Fibroblast of lung (primary cell): ENCODE measurements around the gene BEX1. TPM values are rescaled to one million over a fixed set of nuclear protein-coding genes. Genes with fewer than 3 reads are reported as not detected.

Source experiments
- DNase-seq, 2 donors: peaks; one replicate each; pipeline versions ENCODE4 v3.0.0 to v3.0.0-alpha.2; 2010; ENCODE audit warnings: low read depth in 2 of 2
- H2AFZ ChIP-seq: 2 replicates; pipeline ENCODE4 v1.5.1; 2012; ENCODE audit warnings: low read length, control low read depth, inconsistent platforms
- H3K27ac ChIP-seq: 2 replicates; pipeline ENCODE4 v1.5.1; 2011; ENCODE audit warnings: low read length, control low read depth; ENCODE audit not compliant: insufficient read depth
- H3K27me3 ChIP-seq: 2 replicates; pipeline ENCODE4 v1.5.1; 2011; ENCODE audit warnings: mild to moderate bottlenecking, low read length; ENCODE audit not compliant: control insufficient read depth, insufficient read depth
- H3K36me3 ChIP-seq: 2 replicates; pipeline ENCODE4 v1.5.1; 2011; ENCODE audit warnings: low read length; ENCODE audit not compliant: control insufficient read depth, insufficient read depth
- H3K4me1 ChIP-seq: 2 replicates; pipeline ENCODE4 v1.5.1; 2011; ENCODE audit warnings: low read length; ENCODE audit not compliant: control insufficient read depth, insufficient read depth; ENCODE audit errors: extremely low read depth
- H3K4me2 ChIP-seq: 2 replicates; pipeline ENCODE4 v1.5.1; 2011; ENCODE audit warnings: low read length, control low read depth; ENCODE audit not compliant: insufficient read depth; ENCODE audit errors: extremely low read depth
- H3K4me3 ChIP-seq, 4 experiments: fragments of 200-600 bp in 1 of 4; sonication (generic) in 1 of 4; replicated peaks in 1 of 4; 2 replicates each; pipeline ENCODE4 v1.5.1; 2011 to 2016; ENCODE audit warnings: low read length in 4 of 4, low read depth in 3 of 4, mild to moderate bottlenecking in 3 of 4, control low read depth in 2 of 4, inconsistent platforms in 1 of 4, mixed read lengths in 1 of 4; ENCODE audit not compliant: insufficient read depth in 1 of 4; ENCODE audit errors: control extremely low read depth in 1 of 4
- H3K79me2 ChIP-seq: 2 replicates; pipeline ENCODE4 v1.5.1; 2012; ENCODE audit warnings: mild to moderate bottlenecking, low read length, inconsistent platforms; ENCODE audit not compliant: control insufficient read depth, insufficient read depth
- H3K9ac ChIP-seq: 2 replicates; pipeline ENCODE4 v1.5.1; 2011; ENCODE audit warnings: mild to moderate bottlenecking, low read length, control low read depth; ENCODE audit not compliant: insufficient read depth
- H3K9me3 ChIP-seq: 2 replicates; pipeline ENCODE4 v1.5.1; 2012; ENCODE audit warnings: low read depth, low read length; ENCODE audit not compliant: control insufficient read depth, insufficient read depth
- H4K20me1 ChIP-seq: 2 replicates; pipeline ENCODE4 v1.5.1; 2011; ENCODE audit warnings: low read length; ENCODE audit not compliant: control insufficient read depth, insufficient read depth; ENCODE audit errors: extremely low read depth
- EZH2 ChIP-seq: IDR thresholded peaks from 2 replicates; pipeline ENCODE4 v1.5.1; 2012; ENCODE audit warnings: low read length, control low read depth, mild to moderate bottlenecking; ENCODE audit errors: missing control alignments
- polyA plus RNA-seq, 2 donors: library from polyadenylated mRNA; depleted of rRNA in 1 of 2; stranded (reverse) in 1 of 2; unstranded in 1 of 2; fragments of >200 nt; gene quantifications; 2 replicates each; pipeline ENCODE4 v1.2.1, GENCODE V29; 2011 to 2012; ENCODE audit warnings: missing spikeins in 1 of 2
- total RNA-seq: library from RNA; depleted of rRNA; stranded (reverse); fragments of >200 nt; gene quantifications from 2 replicates; pipeline ENCODE4 v1.2.1, GENCODE V29; 2014
- TF ChIP-seq, protein P1 (sequence below), 2 donors: IDR thresholded peaks in 1 of 2; conservative IDR thresholded peaks in 1 of 2; 1 replicate in 1 of 2; 2 replicates in 1 of 2; pipeline ENCODE4 v1.5.1; 2011 to 2012; ENCODE audit warnings: low read length in 2 of 2, control low read depth in 1 of 2, inconsistent platforms in 1 of 2, low read depth in 1 of 2, mild to moderate bottlenecking in 1 of 2

BEX1 gene
- total and polyA plus RNA-seq, 2 donors (not counting 1 experiment from before 2014, with no cell fraction given), result 44.5 TPM; not detected in 1

DNA sequence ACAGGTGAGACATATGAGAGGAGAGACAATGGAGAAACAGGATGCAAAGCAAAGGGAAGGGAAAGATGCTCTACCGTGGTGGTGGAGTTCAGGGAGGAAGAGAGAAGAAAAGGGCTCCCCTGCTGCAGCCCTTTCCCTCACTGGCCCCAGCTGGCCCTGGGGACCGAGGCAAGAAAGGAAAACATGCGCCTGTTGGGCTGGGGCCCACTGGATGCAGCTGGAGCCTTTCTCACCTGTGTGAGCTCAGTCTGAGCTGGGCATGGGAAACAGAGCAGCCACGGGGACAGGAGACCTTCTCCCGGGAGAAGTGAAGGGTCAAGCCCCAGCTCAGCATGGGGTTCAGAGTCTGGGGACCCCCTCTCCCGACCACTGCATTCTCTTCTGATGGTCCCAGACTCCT lies 17.1 kb upstream of the BEX1 start:
- H3K4me3 ChIP-seq, result no peak overlapping the region
- no peak overlapping the region for H3K27ac ChIP-seq
- H3K9me3 ChIP-seq, result no peaks in the 10 kb centered on the region
- no peaks in the 10 kb centered on the region for H3K27me3 ChIP-seq
- no peaks in the 10 kb centered on the region for H4K20me1 ChIP-seq
- no peaks in the 10 kb centered on the region for H3K79me2 ChIP-seq
- no peak overlapping the region for H2AFZ ChIP-seq
- H3K4me2 ChIP-seq, result no peak overlapping the region
- no peak for DNase-seq
- no peaks in the 10 kb centered on the region for H3K36me3 ChIP-seq
- TF ChIP-seq, protein P1, sequence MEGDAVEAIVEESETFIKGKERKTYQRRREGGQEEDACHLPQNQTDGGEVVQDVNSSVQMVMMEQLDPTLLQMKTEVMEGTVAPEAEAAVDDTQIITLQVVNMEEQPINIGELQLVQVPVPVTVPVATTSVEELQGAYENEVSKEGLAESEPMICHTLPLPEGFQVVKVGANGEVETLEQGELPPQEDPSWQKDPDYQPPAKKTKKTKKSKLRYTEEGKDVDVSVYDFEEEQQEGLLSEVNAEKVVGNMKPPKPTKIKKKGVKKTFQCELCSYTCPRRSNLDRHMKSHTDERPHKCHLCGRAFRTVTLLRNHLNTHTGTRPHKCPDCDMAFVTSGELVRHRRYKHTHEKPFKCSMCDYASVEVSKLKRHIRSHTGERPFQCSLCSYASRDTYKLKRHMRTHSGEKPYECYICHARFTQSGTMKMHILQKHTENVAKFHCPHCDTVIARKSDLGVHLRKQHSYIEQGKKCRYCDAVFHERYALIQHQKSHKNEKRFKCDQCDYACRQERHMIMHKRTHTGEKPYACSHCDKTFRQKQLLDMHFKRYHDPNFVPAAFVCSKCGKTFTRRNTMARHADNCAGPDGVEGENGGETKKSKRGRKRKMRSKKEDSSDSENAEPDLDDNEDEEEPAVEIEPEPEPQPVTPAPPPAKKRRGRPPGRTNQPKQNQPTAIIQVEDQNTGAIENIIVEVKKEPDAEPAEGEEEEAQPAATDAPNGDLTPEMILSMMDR (conservative IDR thresholded peaks at IDR 0.05 in 1 of 2, IDR thresholded peaks at IDR 0.05 in 1 of 2; ENCODE audit: low read depth in 1 of 2, low read length in 2 of 2), result no peak
- no peak for TF ChIP-seq EZH2
- H3K4me1 ChIP-seq, result no peaks in the 10 kb centered on the region
- H3K9ac ChIP-seq, result no peak overlapping the region

DNA sequence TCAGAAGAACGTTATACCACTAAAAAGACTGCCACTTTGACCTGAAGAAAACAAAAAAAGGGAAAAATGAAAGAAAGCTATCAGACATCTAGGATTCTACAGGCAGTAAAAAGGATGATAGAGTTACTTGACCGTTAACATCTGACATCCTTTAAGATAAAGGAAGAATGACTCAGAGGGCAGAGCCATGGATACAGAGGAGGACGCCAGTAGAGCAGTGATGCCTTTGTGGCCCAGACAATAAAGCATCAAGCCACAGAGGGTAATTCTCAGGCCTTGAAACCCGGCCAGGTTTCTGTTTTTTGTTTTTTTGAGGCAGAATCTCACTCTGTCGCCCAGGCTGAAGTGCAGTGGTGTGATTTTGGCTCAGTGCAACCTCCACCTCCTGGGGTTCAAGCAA lies 9.5 kb upstream of the BEX1 start:
- H3K4me1 ChIP-seq, result no peaks in the 10 kb centered on the region
- H3K27me3 ChIP-seq, result no peaks in the 10 kb centered on the region
- TF ChIP-seq EZH2, result no peak
- TF ChIP-seq, protein P1 (conservative IDR thresholded peaks at IDR 0.05 in 1 of 2, IDR thresholded peaks at IDR 0.05 in 1 of 2; ENCODE audit: low read depth in 1 of 2, low read length in 2 of 2), result no peak
- no peaks in the 10 kb centered on the region for H3K9me3 ChIP-seq
- H3K27ac ChIP-seq, result no peak overlapping the region
- H3K36me3 ChIP-seq, result no peaks in the 10 kb centered on the region
- no peaks in the 10 kb centered on the region for H3K79me2 ChIP-seq
- no peaks in the 10 kb centered on the region for H4K20me1 ChIP-seq
- peak in 1 of 2 donors; percentile 13 for DNase-seq
- no peak overlapping the region for H3K4me3 ChIP-seq
- no peak overlapping the region for H3K9ac ChIP-seq
- no peak overlapping the region for H3K4me2 ChIP-seq
- no peak overlapping the region for H2AFZ ChIP-seq

DNA sequence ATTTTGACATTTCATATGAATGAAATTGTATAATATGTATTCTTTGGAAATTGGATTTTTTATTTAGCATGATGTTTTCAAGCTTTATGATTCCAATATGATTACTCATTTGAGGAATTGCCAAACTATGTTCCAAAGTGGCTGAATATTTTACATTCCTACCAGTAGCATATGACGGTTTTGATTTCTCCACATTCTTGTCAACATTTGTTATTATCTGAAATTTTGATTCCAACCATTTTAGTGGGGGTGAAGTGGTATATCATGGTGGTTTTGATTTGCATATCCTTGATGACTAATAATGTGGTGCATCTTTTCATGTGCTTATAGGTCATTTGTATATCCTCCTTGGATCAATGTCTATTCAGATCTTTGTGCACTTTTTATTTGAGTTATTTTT lies 2.6 kb upstream of the BEX1 start:
- no peaks in the 10 kb centered on the region for H3K9me3 ChIP-seq
- no peaks in the 10 kb centered on the region for H4K20me1 ChIP-seq
- H3K4me2 ChIP-seq, result no peak overlapping the region
- DNase-seq, result peak; percentile 4 to 9
- no peak overlapping the region for H2AFZ ChIP-seq
- no peak overlapping the region for H3K4me3 ChIP-seq
- no peaks in the 10 kb centered on the region for H3K4me1 ChIP-seq
- no peak overlapping the region for H3K27ac ChIP-seq
- H3K79me2 ChIP-seq, result no peaks in the 10 kb centered on the region
- no peak for TF ChIP-seq EZH2
- TF ChIP-seq, protein P1 (conservative IDR thresholded peaks at IDR 0.05 in 1 of 2, IDR thresholded peaks at IDR 0.05 in 1 of 2; ENCODE audit: low read depth in 1 of 2, low read length in 2 of 2), result no peak
- no peaks in the 10 kb centered on the region for H3K36me3 ChIP-seq
- H3K9ac ChIP-seq, result no peak overlapping the region
- H3K27me3 ChIP-seq, result no peaks in the 10 kb centered on the region
